K562 (cell line): ENCODE measurements around the gene MPST. TPM values are rescaled to one million over a fixed set of nuclear protein-coding genes. Genes with fewer than 3 reads are reported as not detected.

Experiments
- ADNP ChIP-seq: fragments of 200-800 bp; sonication (Bioruptor generic); IDR thresholded peaks from 2 replicates; pipeline ENCODE4 v1.6.1; 2016; ENCODE audit warnings: missing genetic modification characterization, missing compliant biosample characterization
- CEBPG ChIP-seq, 3 experiments: fragments of 200-800 bp in 1 of 3; sonication (Bioruptor generic) in 1 of 3; sonication (generic) in 1 of 3; formaldehyde crosslinking in 1 of 3; IDR thresholded peaks in 2 of 3; conservative IDR thresholded peaks in 1 of 3; 2 replicates each; pipeline versions ENCODE4 v1.6.1 to v1.8.0; 2016 to 2022; ENCODE audit warnings: missing compliant biosample characterization in 2 of 3, missing genetic modification characterization in 2 of 3, mild to moderate bottlenecking in 1 of 3, missing genetic modification reagents in 1 of 3
- ELF1 ChIP-seq: fragments of 200-800 bp; sonication (Bioruptor generic); IDR thresholded peaks from 2 replicates; pipeline ENCODE4 v1.6.1; 2016; ENCODE audit warnings: missing genetic modification characterization, missing compliant biosample characterization
- ETV1 ChIP-seq: fragments of 450-650 bp; conservative IDR thresholded peaks from 2 replicates; pipeline ENCODE4 v1.6.1; 2016; ENCODE audit warnings: missing genetic modification characterization, control low read depth, low read depth, missing compliant biosample characterization
- GTF2F1 ChIP-seq: IDR thresholded peaks from 2 replicates; pipeline ENCODE4 v1.6.1; 2011; ENCODE audit warnings: low read depth, low read length, improper control_type of control experiment
- KDM1A ChIP-seq, 2 experiments: fragments of 450-650 bp; IDR thresholded peaks; 2 replicates each; pipeline ENCODE4 v1.6.1; 2016; ENCODE audit warnings: mild to moderate bottlenecking in 2 of 2
- KLF16 ChIP-seq: IDR thresholded peaks from 2 replicates; pipeline ENCODE4 v1.6.1; 2016; ENCODE audit warnings: antibody characterized with exemption
- MAFK ChIP-seq: IDR thresholded peaks from 2 replicates; pipeline ENCODE4 v1.6.1; 2011; ENCODE audit warnings: low read length, improper control_type of control experiment
- PTBP1 ChIP-seq: fragments of 200-400 bp; formaldehyde crosslinking; IDR thresholded peaks from 2 replicates; pipeline ENCODE4 v1.6.1; 2017; ENCODE audit warnings: low read depth, low read length
- SNRNP70 ChIP-seq: fragments of 200-400 bp; formaldehyde crosslinking; optimal IDR thresholded peaks from 2 replicates; pipeline ENCODE3; 2017; ENCODE audit warnings: low read depth, low read length
- XRCC4 ChIP-seq: IDR thresholded peaks from one replicate; pipeline ENCODE4 v1.6.1; 2011; ENCODE audit not compliant: insufficient read depth, insufficient read length; ENCODE audit errors: extremely low read depth
- ZFPM2 ChIP-seq: fragments of 250-450 bp; sonication (Bioruptor Pico); IDR thresholded peaks from 2 replicates; pipeline ENCODE4 v1.5.1; 2022; ENCODE audit warnings: mild to moderate bottlenecking
- ZNF239 ChIP-seq: fragments of 250-450 bp; sonication (Bioruptor Pico); IDR thresholded peaks from 2 replicates; pipeline ENCODE4 v1.4.0; 2020; ENCODE audit warnings: mild to moderate bottlenecking
- ZNF444 ChIP-seq: fragments of 250-450 bp; sonication (Bioruptor Pico); IDR thresholded peaks from 2 replicates; pipeline ENCODE4 v1.4.0; 2020; ENCODE audit warnings: mild to moderate bottlenecking, moderate library complexity
- ZNF766 ChIP-seq: fragments of 200-800 bp; sonication (Bioruptor generic); conservative IDR thresholded peaks from 2 replicates; pipeline ENCODE4 v1.6.1; 2016; ENCODE audit warnings: missing genetic modification characterization, missing compliant biosample characterization
- polyA plus RNA-seq, 8 experiments: library from polyadenylated mRNA; depleted of rRNA in 4 of 8; stranded (reverse) in 5 of 8; unstranded in 3 of 8; fragments of >200 nt; fragmentation: Nextera tagmentation in 2 of 8; fragmentation: Illumina TruSeq in 1 of 8; extraction: Ambion mirVana in 2 of 8; extraction: Trizol in 1 of 8; gene quantifications; 2 replicates each; pipeline versions ENCODE4 v1.2.1 to v1.2.3, GENCODE V29; 2011 to 2014; ENCODE audit warnings: inconsistent platforms in 1 of 8, missing spikeins in 1 of 8
- total RNA-seq, 7 experiments: library from RNA; depleted of rRNA in 6 of 7; stranded (reverse); fragments of >200 nt in 6 of 7; fragmentation: Illumina TruSeq in 2 of 7; extraction: Trizol in 2 of 7; gene quantifications; 2 replicates each; pipeline versions ENCODE4 v1.2.1 to v1.2.3, GENCODE V29; 2011 to 2021; ENCODE audit warnings: low replicate concordance in 1 of 7
- TF ChIP-seq, protein P1 (sequence below): sonication (generic); formaldehyde crosslinking; IDR thresholded peaks from 2 replicates; pipeline ENCODE4 v1.8.1; 2023; ENCODE audit warnings: mild to moderate bottlenecking, missing genetic modification reagents
- TF ChIP-seq, protein P2 (sequence below): sonication (generic); formaldehyde crosslinking; IDR thresholded peaks from 2 replicates; pipeline ENCODE4 v1.8.1; 2023; ENCODE audit warnings: mild to moderate bottlenecking, missing genetic modification reagents
- TF ChIP-seq, protein P3 (sequence below): sonication (generic); formaldehyde crosslinking; IDR thresholded peaks from 2 replicates; pipeline ENCODE4 v1.8.1; 2023; ENCODE audit warnings: mild to moderate bottlenecking, missing genetic modification reagents
- TF ChIP-seq, protein P4 (sequence below), 2 experiments: IDR thresholded peaks; 2 replicates each; pipeline ENCODE4 v1.6.1; 2011; ENCODE audit warnings: borderline replicate concordance in 1 of 2, control low read depth in 1 of 2, low read depth in 1 of 2, low read length in 1 of 2, mild to moderate bottlenecking in 1 of 2, mixed read lengths in 1 of 2, moderate library complexity in 1 of 2; ENCODE audit not compliant: insufficient read depth in 1 of 2, insufficient read length in 1 of 2, poor library complexity in 1 of 2, severe bottlenecking in 1 of 2; ENCODE audit errors: extremely low read depth in 1 of 2
- TF ChIP-seq, protein P5 (sequence below): fragments of 450-650 bp; formaldehyde crosslinking; IDR thresholded peaks from 2 replicates; pipeline ENCODE4 v1.4.0; 2020; ENCODE audit warnings: mild to moderate bottlenecking, moderate library complexity

MPST gene
- total and polyA plus RNA-seq, 9 of the 15 experiments (the other 6 are each of a cell fraction or from before 2014, with no cell fraction given) = 0.65 to 104 (median 24.3) TPM

DNA sequence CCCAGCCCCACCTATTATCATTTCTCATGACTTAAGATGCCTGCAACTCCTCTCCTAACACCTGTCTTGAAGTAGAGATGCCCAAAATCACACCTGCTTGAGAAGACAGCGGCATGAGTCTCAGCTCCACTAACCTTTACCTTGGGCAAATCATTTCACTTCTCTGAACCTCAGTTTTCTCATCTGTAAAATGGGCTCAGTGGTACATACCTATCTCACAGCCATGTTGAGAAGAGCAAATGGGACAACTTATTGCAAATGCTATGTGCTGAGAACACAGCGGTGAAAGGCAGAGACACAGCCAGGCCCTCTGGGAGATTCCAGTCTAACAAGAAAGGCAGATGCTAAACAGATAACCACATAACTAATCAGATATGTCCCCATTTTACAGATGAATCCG is 8.1 kb upstream of the MPST start (continued):
- TF ChIP-seq CEBPG (CRISPR knock-in tag; IDR thresholded peaks at IDR 0.05) (no peak), CEBPG (tag; conservative IDR thresholded peaks at IDR 0.05 in 1 of 2, IDR thresholded peaks at IDR 0.05 in 1 of 2) (no peak), ZFPM2 (CRISPR knock-in tag) (no peak), ZNF444 (no peak), ELF1 (tag) (no peak), MAFK (no peak), XRCC4 (no peak), ZNF239 (CRISPR knock-in tag) (no peak), KDM1A (IDR thresholded peaks at IDR 0.05) (peak; percentile 67 to 84), SNRNP70 (no peak), ETV1 (tag) (no peak), KLF16 (no peak), GTF2F1 (no peak), ZNF766 (CRISPR knock-in tag) (no peak), PTBP1 (0 out of 2 replicates have a peak, but pooled peaks have one; percentile 36), ADNP (tag) (peak; percentile 87)
- TF ChIP-seq, protein P1, sequence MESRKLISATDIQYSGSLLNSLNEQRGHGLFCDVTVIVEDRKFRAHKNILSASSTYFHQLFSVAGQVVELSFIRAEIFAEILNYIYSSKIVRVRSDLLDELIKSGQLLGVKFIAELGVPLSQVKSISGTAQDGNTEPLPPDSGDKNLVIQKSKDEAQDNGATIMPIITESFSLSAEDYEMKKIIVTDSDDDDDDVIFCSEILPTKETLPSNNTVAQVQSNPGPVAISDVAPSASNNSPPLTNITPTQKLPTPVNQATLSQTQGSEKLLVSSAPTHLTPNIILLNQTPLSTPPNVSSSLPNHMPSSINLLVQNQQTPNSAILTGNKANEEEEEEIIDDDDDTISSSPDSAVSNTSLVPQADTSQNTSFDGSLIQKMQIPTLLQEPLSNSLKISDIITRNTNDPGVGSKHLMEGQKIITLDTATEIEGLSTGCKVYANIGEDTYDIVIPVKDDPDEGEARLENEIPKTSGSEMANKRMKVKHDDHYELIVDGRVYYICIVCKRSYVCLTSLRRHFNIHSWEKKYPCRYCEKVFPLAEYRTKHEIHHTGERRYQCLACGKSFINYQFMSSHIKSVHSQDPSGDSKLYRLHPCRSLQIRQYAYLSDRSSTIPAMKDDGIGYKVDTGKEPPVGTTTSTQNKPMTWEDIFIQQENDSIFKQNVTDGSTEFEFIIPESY = no peak
- TF ChIP-seq, protein P2, sequence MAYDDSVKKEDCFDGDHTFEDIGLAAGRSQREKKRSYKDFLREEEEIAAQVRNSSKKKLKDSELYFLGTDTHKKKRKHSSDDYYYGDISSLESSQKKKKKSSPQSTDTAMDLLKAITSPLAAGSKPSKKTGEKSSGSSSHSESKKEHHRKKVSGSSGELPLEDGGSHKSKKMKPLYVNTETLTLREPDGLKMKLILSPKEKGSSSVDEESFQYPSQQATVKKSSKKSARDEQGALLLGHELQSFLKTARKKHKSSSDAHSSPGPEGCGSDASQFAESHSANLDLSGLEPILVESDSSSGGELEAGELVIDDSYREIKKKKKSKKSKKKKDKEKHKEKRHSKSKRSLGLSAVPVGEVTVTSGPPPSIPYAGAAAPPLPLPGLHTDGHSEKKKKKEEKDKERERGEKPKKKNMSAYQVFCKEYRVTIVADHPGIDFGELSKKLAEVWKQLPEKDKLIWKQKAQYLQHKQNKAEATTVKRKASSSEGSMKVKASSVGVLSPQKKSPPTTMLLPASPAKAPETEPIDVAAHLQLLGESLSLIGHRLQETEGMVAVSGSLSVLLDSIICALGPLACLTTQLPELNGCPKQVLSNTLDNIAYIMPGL = no peak
- TF ChIP-seq, protein P3, sequence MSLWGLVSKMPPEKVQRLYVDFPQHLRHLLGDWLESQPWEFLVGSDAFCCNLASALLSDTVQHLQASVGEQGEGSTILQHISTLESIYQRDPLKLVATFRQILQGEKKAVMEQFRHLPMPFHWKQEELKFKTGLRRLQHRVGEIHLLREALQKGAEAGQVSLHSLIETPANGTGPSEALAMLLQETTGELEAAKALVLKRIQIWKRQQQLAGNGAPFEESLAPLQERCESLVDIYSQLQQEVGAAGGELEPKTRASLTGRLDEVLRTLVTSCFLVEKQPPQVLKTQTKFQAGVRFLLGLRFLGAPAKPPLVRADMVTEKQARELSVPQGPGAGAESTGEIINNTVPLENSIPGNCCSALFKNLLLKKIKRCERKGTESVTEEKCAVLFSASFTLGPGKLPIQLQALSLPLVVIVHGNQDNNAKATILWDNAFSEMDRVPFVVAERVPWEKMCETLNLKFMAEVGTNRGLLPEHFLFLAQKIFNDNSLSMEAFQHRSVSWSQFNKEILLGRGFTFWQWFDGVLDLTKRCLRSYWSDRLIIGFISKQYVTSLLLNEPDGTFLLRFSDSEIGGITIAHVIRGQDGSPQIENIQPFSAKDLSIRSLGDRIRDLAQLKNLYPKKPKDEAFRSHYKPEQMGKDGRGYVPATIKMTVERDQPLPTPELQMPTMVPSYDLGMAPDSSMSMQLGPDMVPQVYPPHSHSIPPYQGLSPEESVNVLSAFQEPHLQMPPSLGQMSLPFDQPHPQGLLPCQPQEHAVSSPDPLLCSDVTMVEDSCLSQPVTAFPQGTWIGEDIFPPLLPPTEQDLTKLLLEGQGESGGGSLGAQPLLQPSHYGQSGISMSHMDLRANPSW (CRISPR knock-in tag) = no peak
- TF ChIP-seq, protein P4, sequence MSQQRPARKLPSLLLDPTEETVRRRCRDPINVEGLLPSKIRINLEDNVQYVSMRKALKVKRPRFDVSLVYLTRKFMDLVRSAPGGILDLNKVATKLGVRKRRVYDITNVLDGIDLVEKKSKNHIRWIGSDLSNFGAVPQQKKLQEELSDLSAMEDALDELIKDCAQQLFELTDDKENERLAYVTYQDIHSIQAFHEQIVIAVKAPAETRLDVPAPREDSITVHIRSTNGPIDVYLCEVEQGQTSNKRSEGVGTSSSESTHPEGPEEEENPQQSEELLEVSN (IDR thresholded peaks at IDR 0.05; ENCODE audit: borderline replicate concordance in 1 of 2, extremely low read depth in 1 of 2, insufficient read depth in 1 of 2, insufficient read length in 1 of 2, low read depth in 1 of 2, low read length in 1 of 2, poor library complexity in 1 of 2, severe bottlenecking in 1 of 2) = no peak
- TF ChIP-seq, protein P5, sequence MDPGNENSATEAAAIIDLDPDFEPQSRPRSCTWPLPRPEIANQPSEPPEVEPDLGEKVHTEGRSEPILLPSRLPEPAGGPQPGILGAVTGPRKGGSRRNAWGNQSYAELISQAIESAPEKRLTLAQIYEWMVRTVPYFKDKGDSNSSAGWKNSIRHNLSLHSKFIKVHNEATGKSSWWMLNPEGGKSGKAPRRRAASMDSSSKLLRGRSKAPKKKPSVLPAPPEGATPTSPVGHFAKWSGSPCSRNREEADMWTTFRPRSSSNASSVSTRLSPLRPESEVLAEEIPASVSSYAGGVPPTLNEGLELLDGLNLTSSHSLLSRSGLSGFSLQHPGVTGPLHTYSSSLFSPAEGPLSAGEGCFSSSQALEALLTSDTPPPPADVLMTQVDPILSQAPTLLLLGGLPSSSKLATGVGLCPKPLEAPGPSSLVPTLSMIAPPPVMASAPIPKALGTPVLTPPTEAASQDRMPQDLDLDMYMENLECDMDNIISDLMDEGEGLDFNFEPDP (CRISPR knock-in tag) = no peak
